Memory B cell (primary cell): ENCODE results near the gene C1orf21.

ENCODE experiments used
- ATAC-seq: fragments of 150-1000 bp; cut with Tn5 transposase; 2 replicates; pipeline ENCODE4 v1.10.0; 2021; ENCODE audit warnings: low read depth, mild to moderate bottlenecking, moderate library complexity
- DNase-seq, 2 donors: peaks; one replicate each; pipeline ENCODE4 v3.0.0; 2022; ENCODE audit warnings: low spot score in 2 of 2
- H3K27ac Mint-ChIP-seq: one replicate; pipeline ENCODE4 v1.8.0; 2022; ENCODE audit warnings: mild to moderate bottlenecking, moderate library complexity, mixed read lengths
- H3K27me3 Mint-ChIP-seq: one replicate; pipeline ENCODE4 v1.8.0; 2022; ENCODE audit warnings: mixed read lengths
- H3K36me3 Mint-ChIP-seq: one replicate; pipeline ENCODE4 v1.8.0; 2022; ENCODE audit warnings: mild to moderate bottlenecking, mixed read lengths
- H3K4me1 Mint-ChIP-seq: one replicate; pipeline ENCODE4 v1.8.0; 2022; ENCODE audit warnings: mixed read lengths
- H3K4me3 Mint-ChIP-seq: one replicate; pipeline ENCODE4 v1.8.0; 2022; ENCODE audit warnings: mild to moderate bottlenecking, moderate library complexity, mixed read lengths
- H3K9me3 Mint-ChIP-seq: one replicate; pipeline ENCODE4 v1.8.0; 2022; ENCODE audit warnings: mixed read lengths

Gene C1orf21

DNA sequence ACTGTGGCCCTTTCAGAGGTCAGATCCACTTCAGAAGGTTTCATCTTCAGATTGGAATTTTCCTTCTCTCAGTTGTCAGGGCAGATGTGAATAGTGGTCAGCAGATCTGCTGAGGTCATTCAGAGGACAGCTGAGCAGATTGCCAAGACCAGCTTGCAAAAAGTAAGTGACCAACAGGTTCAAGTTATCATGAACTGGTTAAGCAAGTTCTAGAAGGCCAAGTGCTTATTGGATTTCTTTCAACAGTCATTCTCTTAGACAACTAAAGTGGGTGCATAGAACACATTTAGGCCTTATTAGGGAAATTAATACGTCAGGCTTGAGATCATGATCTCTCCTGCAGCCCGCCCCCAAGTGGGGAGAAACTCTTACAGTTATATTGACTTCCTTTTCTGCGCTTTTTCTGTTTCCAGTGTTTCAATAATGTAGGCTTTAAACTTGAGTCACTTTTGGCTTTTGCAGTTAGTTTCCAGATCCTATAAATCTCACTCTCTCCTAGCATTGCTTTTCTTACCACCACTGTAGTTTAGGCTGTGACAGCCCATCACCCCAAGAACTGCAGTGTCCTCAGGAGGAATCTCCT is 96.4 kb downstream of the C1orf21 start:
- Mint-ChIP-seq H3K27ac (no peak overlapping the region), H3K4me3 (no peak overlapping the region), H3K36me3 (no peaks in the 10 kb centered on the region), H3K4me1 (no peaks in the 10 kb centered on the region), H3K9me3 (no peaks in the 10 kb centered on the region), H3K27me3 (peaks cover 9% of the 10 kb centered on the region)
- ATAC-seq (no peak), DNase-seq (no peak)

DNA sequence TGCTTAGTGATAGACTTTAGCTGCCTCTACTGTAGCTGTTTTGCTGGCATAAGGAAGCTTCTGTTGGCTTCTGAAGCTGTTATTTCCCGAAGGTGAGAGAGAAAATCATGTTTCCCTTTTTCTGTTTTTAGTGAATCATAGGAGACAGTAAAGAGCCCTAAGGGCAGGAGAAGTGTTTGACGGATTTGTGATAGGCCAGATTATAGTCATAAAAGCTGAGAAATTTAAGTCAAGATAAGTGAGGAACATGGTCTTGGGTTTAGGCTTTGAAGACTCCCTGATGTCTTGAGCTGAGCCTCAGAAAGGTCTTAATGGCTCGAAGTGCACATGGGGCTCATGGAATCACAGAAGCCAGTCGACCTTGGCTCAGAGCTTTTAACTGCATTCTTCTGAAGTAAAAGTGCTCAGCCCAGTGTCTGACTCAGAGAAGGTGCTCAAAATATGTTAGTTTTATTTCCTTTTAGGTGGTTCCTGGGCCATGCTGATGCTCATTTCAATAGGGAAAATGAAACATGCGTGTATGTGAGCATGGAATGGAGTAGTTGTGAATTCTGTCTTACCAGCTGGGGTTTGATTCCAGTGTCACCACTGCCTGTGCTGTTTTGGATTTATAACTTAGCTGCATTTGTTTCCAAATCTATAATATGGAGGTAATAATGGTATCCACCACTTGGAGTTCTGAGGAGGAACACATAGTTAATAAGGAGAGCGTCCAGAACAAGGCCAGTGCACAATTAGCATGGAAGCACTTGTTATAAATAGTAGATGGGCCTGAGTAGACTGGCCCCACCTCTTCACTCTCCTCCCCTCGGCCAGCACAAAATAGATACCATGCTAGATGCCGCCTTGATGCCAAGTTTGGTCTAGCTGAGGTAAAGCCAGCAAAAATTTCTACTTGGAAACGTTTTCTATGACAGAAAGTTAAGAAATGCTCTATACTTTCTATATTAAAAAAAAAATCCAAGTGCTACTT is 99.2 kb downstream of the C1orf21 start:
- Mint-ChIP-seq H3K4me1 (no peaks in the 10 kb centered on the region), H3K27me3 (peaks cover 9% of the 10 kb centered on the region), H3K9me3 (no peaks in the 10 kb centered on the region), H3K36me3 (no peaks in the 10 kb centered on the region), H3K27ac (no peak overlapping the region), H3K4me3 (no peak overlapping the region)
- ATAC-seq (no peak), DNase-seq (no peak)

DNA sequence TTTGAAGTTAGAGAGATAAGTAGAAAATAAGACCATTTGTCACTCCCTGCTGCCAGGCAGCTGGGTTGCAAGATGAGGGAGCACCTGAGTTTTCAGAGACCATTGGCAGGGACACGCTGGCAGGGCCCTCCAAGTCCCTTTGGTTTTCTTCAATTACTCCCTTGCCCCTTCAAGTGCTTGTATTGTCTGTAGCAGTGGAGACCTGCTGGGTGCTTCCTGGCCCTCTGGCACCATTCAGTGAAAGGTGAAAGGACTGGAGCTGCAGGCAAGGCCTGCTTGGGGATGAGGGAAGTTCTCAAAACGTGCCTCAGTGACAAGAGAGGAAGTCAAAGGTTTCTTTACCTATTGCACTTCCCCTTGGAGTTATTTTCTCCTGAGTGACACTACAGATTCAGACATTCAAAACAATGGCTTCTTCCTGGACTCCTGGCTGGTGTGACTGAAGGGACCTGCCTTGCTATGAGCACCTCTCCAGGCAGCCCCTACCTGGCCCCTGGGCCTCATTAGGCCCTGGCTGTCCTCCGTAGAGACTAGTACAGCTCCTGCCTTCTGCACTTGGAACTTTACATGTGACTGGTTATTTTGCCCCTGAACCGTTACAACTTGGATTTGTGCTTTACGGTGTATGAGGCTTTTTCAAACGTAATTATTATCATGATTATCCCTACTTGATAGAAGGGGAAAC is 100.1 kb downstream of the C1orf21 start:
- H3K4me3 Mint-ChIP-seq = no peak overlapping the region
- H3K4me1 Mint-ChIP-seq = no peaks in the 10 kb centered on the region
- H3K36me3 Mint-ChIP-seq = no peaks in the 10 kb centered on the region
- ATAC-seq (no peak), DNase-seq (no peak)
- peaks cover 9% of the 10 kb centered on the region for H3K27me3 Mint-ChIP-seq
- no peaks in the 10 kb centered on the region for H3K9me3 Mint-ChIP-seq
- no peak overlapping the region for H3K27ac Mint-ChIP-seq

DNA sequence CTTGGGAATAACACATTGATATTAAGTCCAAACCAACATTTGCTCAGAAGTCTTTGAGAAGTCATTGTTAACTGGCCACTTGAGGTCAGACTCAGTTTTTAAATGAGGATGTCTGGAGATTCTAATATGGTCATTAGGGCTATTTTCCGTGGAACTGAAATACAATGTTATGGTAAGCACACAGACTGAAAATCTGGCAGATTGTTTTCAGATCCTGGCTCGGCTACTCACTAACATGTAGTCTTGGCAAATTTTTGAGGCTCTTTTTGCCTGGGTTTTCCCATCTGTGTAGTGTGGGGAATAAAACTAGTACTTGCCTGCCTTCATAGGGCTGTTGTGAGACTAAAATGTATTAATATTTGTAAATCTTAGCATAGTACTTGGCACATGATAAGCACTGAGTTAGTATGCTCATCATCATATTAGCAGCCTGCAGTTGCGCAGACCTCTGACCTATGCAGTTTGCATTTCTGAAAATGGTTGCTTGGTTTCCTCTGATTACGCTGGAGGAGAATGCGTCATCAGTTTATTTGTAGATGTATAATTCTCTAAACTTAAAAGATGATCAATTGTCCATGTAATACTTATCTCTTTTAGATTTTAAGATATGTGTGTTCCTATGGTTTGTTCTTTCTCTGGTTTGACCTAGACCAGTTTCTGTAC is 100.8 kb downstream of the C1orf21 start:
- Mint-ChIP-seq H3K27me3 (peaks cover 9% of the 10 kb centered on the region), H3K9me3 (no peaks in the 10 kb centered on the region), H3K4me3 (no peak overlapping the region), H3K4me1 (peaks cover 3% of the 10 kb centered on the region), H3K27ac (no peak overlapping the region), H3K36me3 (no peaks in the 10 kb centered on the region)
- no peak for DNase-seq
- ATAC-seq = no peak

DNA sequence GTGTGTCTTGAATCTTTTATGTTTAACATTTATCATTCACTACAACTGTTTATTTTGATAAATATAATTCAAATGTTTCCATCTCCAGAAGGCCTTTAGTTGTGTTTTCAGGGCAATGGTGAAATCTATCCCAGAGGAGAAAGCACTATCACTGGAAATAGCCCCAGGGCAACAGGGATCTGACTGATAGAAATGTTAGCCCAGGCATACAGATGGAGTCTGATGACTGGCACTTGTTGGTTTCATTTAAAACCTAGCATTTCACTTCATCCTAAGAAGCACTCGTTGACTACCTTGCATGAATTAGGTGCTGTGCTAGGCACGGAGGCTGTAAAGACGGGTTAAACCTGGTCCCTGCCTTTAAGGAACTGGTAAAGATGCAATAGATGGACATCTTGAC is 103.1 kb downstream of the C1orf21 start:
- H3K27ac Mint-ChIP-seq = no peak overlapping the region
- DNase-seq = no peak
- no peaks in the 10 kb centered on the region for H3K36me3 Mint-ChIP-seq
- ATAC-seq = no peak
- H3K9me3 Mint-ChIP-seq = no peaks in the 10 kb centered on the region
- H3K27me3 Mint-ChIP-seq = peaks cover 7% of the 10 kb centered on the region
- H3K4me1 Mint-ChIP-seq = peaks cover 3% of the 10 kb centered on the region
- H3K4me3 Mint-ChIP-seq = no peak overlapping the region

DNA sequence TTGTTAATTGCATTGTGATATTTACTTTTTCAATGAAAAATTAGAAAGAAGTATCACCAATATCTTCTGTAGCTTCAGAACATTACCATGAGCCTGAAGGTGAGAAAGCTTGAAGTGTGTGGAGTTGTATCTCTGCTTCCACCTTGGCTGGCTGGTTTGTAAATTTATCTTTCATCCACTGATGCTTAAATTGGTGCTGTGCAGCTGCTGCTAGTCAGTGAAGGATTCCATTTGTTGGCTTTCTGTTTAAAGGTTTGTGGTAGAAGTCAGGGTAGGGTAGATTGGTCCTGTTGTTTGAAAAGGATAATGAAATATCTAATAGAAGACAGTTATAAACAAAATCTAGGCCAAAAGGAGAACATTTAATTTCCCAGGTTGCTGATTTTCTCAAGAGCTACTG is 105.7 kb downstream of the C1orf21 start:
- no peaks in the 10 kb centered on the region for H3K9me3 Mint-ChIP-seq
- ATAC-seq = no peak
- H3K4me3 Mint-ChIP-seq = no peak overlapping the region
- no peaks in the 10 kb centered on the region for H3K36me3 Mint-ChIP-seq
- no peak overlapping the region for H3K27ac Mint-ChIP-seq
- DNase-seq = no peak
- H3K4me1 Mint-ChIP-seq = peaks cover 3% of the 10 kb centered on the region
- H3K27me3 Mint-ChIP-seq = peaks cover 2% of the 10 kb centered on the region

DNA sequence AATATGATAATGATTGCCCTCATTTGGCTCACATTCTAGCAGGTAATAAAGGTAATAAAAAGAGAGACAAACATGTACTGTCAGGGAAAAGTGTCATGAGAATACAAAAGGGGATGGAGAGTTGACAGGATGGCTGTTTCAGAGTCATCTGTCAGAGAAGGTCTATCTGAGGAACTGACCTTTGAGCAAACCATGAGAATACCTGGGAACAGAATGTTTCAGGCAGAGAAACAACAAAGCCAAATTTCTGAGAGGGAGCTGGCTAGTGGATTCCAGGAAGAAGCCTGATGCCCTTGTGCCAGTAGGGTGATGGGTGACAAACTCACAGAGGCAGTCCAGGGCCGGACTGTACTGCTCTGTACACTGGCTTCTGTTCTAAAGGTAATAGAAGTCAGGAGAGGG is 107.2 kb downstream of the C1orf21 start:
- Mint-ChIP-seq H3K4me3 (no peak overlapping the region), H3K36me3 (no peaks in the 10 kb centered on the region), H3K27ac (no peak overlapping the region), H3K27me3 (peaks cover 2% of the 10 kb centered on the region), H3K9me3 (no peaks in the 10 kb centered on the region), H3K4me1 (peaks cover 3% of the 10 kb centered on the region)
- ATAC-seq (no peak), DNase-seq (no peak)

DNA sequence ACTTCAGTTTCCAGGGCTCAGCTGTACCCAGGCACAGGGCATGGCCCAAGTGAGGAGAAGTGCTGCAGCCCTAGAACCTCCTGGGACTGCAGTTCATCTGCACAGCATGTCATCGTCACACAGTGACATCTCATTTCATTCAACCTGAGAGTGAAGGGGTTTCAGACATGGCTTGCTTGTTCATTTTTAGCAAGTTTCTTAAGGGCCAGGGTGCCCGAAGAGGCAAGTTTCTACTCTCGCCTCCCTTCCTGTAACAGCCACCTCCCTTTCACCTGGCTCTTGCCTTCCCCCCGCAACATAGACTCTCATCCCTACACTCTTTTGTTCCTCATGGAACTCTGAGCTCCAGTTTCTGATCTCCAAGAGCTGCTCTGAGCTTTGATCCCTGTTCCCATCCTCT is 108.1 kb downstream of the C1orf21 start:
- Mint-ChIP-seq H3K4me3 (no peak overlapping the region), H3K9me3 (no peaks in the 10 kb centered on the region), H3K4me1 (peaks cover 3% of the 10 kb centered on the region), H3K36me3 (no peaks in the 10 kb centered on the region), H3K27ac (no peak overlapping the region), H3K27me3 (peaks cover 2% of the 10 kb centered on the region)
- DNase-seq (no peak), ATAC-seq (no peak)

DNA sequence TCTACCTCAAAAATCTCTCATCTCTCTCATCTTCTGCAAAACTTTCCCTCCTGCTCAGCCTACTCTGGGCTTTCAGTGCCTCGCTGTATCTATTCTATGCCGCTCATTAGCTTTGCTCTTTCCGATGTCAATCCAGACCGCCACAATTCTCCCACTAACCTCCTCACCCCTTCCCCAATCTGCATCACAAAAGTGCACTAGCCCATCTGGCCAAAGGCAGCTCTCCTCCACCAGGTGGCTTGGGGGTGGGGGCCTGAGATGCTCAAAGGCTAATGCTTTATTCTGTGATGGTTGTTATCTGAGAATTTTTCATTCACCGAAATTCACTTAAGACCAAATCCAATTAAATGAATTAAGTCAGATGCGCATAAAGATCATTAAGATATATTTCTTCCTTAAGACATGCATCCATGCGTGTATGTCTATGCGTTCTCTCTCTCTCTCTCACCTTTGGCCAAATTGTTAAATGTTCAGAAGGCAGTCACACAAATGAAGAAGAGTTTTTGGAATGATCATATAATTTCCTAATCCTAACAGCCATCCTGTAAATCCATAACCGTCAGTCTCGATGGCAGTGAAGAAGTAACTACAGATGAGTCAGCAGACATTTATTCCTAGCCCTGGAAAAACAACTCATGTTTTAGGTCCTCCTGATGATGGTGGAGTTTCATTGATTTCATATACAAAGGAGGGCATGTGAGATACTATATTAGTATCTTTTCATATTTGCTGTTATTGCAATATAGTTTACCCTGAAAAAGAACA is 111.3 kb downstream of the C1orf21 start:
- no peaks in the 10 kb centered on the region for H3K9me3 Mint-ChIP-seq
- H3K4me1 Mint-ChIP-seq = no peaks in the 10 kb centered on the region
- peaks cover 6% of the 10 kb centered on the region for H3K27me3 Mint-ChIP-seq
- H3K36me3 Mint-ChIP-seq = no peaks in the 10 kb centered on the region
- no peak overlapping the region for H3K4me3 Mint-ChIP-seq
- ATAC-seq (no peak), DNase-seq (no peak)
- H3K27ac Mint-ChIP-seq = no peak overlapping the region

DNA sequence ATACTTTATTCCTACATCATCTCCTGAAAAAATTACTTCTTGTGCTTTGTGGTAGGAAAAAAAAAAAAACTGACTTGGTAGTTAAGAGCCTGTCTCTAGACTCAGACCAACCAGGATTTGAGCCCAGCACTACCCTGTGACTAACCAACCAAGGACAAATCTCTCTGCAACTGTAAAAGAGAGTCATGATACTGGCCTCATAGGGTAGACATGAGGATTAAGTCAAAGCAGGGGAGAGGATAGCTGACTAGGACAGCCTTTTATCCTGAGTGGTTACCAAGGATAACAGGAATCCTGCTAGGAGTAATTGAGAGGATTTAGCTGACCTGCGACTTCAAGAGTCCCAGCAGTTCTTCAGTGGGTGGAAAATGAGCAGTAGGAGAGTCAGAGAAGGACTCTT is 112.8 kb downstream of the C1orf21 start:
- Mint-ChIP-seq H3K36me3 (no peaks in the 10 kb centered on the region), H3K4me1 (no peaks in the 10 kb centered on the region), H3K27me3 (peaks cover 5% of the 10 kb centered on the region), H3K9me3 (no peaks in the 10 kb centered on the region), H3K27ac (no peak overlapping the region), H3K4me3 (no peak overlapping the region)
- DNase-seq = no peak
- no peak for ATAC-seq

DNA sequence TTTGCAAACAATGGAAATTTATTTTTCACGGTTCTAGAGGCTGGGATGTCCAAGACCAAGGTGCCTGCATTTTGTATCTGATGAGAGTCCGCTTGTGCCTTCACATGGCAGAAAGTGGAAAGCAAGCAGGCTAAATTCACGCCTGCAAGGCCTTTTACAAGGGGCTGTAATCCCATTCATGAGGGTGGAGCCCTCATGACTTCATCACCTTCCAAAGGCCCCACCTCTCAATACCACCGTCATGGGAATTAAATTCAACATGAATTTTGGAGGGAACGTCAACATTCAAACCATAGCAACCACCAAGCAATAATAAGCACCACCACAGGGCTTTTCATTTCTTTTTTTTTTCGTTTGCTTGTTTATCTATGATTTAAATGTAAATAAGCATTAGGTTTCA is 115.3 kb downstream of the C1orf21 start:
- ATAC-seq (no peak), DNase-seq (no peak)
- no peaks in the 10 kb centered on the region for H3K4me1 Mint-ChIP-seq
- H3K4me3 Mint-ChIP-seq = no peak overlapping the region
- H3K27me3 Mint-ChIP-seq = peaks cover 8% of the 10 kb centered on the region
- no peak overlapping the region for H3K27ac Mint-ChIP-seq
- no peaks in the 10 kb centered on the region for H3K36me3 Mint-ChIP-seq
- H3K9me3 Mint-ChIP-seq = no peaks in the 10 kb centered on the region

DNA sequence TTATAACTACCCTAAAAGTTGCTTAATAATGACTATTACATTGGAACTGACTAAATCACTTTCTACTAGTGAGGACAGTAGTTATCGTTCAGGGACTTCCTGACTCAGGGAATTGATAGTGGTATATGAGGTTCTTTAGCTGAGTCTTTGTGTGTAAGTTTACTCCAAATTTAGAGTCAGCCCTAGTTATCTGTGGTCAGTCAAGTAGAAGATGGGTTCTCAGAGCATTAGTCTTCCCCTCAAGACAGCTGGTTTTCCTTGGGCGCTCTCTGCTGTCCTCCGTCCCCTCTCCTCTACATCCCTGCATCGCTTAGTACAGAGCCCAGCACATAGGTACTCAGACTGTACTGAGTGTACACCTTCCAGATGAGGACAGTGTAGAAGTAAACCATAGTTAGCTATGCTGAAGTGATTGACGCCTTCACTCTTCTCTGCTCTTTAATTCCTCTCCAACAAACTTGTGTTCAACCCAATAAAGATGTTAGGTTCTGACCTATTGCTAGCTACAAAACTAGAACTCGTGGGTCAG is 116.5 kb downstream of the C1orf21 start:
- DNase-seq (no peak), ATAC-seq (no peak)
- H3K9me3 Mint-ChIP-seq = no peaks in the 10 kb centered on the region
- H3K4me3 Mint-ChIP-seq = no peak overlapping the region
- no peaks in the 10 kb centered on the region for H3K4me1 Mint-ChIP-seq
- H3K36me3 Mint-ChIP-seq = no peaks in the 10 kb centered on the region
- no peak overlapping the region for H3K27ac Mint-ChIP-seq
- H3K27me3 Mint-ChIP-seq = peaks cover 8% of the 10 kb centered on the region
